HepG2 (cell line): ENCODE data around the gene SLC16A3.

ENCODE experiments used
- CEBPB ChIP-seq: IDR thresholded peaks from 2 replicates; pipeline ENCODE4 v1.6.1; 2011; ENCODE audit warnings: low read depth, low read length, improper control_type of control experiment, borderline replicate concordance
- EZH2 ChIP-seq: conservative IDR thresholded peaks from 2 replicates; pipeline ENCODE4 v1.6.1; 2012; ENCODE audit warnings: mild to moderate bottlenecking, low read depth, low read length, moderate library complexity
- TCF7L2 ChIP-seq: IDR thresholded peaks from 2 replicates; pipeline ENCODE4 v1.6.1; 2011; ENCODE audit warnings: mild to moderate bottlenecking, low read depth, low read length, moderate library complexity
- TF ChIP-seq, protein P1 (sequence below): sonication (generic); formaldehyde crosslinking; IDR thresholded peaks from 2 replicates; pipeline ENCODE4 v1.4.0; 2020; ENCODE audit warnings: missing genetic modification reagents, mild to moderate bottlenecking, borderline replicate concordance

DNA sequence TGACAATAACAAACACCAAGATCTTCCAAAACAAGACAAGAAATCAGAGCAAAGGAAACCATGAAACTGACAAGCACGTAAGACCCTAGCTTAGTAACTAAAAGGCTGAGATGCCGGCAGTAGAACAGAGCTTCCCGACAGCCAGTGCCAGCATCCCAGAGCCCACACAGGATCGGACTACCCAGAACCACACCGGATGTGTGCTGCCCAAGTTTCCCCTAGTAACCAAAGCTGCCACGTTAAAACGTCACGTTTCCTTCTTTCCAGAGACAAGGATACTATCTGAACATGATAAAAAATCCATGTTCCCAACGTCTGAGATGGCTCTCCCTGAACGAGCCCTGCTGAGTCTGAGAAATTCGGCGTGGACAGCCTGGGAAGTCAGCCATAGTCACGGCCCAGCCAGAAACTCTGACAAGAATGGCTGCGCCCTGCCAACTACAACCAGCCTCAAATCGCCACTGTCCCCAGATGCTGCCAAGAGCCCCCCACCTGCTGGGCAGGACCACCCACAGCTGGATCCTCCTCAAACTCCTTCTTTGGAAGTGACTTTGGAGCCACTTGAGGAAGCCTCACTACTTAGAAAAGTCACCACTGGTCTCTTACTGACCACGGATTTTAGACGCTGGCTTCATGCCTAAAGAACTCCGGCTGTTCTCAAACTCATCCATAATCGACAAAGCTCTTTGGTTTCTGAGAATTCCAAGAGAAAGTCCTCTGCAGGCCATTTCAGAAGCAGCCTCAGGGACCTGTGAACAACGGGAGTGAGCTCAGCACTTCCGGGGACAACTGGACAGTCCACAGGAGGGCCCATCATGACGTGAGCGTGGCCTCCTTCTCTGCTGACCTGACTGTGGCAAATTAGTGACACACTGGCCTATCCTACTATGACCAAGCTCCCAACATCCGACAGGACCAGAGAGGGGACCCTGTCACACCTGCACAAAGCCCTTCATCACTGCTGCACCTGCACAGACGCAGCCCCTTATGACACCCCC lies 32.9 kb upstream of the SLC16A3 start:
- TF ChIP-seq EZH2: no peak
- TF ChIP-seq, protein P1, sequence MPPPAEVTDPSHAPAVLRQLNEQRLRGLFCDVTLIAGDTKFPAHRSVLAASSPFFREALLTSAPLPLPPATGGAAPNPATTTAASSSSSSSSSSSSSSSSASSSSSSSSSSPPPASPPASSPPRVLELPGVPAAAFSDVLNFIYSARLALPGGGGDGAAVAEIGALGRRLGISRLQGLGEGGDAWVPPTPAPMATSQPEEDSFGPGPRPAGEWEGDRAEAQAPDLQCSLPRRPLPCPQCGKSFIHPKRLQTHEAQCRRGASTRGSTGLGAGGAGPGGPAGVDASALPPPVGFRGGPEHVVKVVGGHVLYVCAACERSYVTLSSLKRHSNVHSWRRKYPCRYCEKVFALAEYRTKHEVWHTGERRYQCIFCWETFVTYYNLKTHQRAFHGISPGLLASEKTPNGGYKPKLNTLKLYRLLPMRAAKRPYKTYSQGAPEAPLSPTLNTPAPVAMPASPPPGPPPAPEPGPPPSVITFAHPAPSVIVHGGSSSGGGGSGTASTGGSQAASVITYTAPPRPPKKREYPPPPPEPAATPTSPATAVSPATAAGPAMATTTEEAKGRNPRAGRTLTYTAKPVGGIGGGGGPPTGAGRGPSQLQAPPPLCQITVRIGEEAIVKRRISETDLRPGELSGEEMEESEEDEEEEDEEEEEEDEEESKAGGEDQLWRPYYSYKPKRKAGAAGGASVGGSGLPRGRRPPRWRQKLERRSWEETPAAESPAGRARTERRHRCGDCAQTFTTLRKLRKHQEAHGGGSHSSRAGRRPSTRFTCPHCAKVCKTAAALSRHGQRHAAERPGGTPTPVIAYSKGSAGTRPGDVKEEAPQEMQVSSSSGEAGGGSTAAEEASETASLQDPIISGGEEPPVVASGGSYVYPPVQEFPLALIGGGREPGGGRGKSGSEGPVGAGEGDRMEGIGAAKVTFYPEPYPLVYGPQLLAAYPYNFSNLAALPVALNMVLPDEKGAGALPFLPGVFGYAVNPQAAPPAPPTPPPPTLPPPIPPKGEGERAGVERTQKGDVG (CRISPR knock-in tag): no peak
- no peak for TF ChIP-seq TCF7L2
- TF ChIP-seq CEBPB: no peak
